Measurements from ENCODE around the gene ZNF765. TPM values are rescaled to one million over a fixed set of nuclear protein-coding genes. Genes with fewer than 3 reads are reported as not detected.

ZNF765 gene
- polyA plus RNA-seq, 1 donor from 2014 or later, result 8.7 TPM

DNA sequence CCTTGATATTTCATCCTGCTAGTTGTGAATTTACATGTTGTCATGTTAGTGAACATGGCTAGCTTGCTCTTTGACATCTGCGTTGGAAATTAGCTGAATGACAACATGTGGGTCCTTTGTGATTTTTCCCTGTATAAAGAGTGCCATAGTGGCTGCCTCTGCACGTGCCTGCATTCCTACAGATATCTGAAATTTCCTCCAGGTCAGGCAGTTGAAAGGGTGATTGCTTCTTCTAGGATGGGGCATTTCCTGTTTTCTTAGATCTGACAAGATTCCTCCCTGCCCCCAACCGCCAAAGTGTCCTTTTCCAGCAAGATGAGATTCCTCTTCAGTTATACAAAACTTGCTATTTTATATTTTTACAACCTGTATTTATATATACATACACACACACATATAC is 20.7 kb upstream of the ZNF765 start:
- Histone ChIP-seq H3K27me3 (ENCODE audit: insufficient read depth, low read depth, low read length) (no peaks in the 10 kb centered on the region), H3K9ac (ENCODE audit: low read length) (no peak overlapping the region), H4K20me1 (ENCODE audit: insufficient read depth) (no peaks in the 10 kb centered on the region), H3F3A (ENCODE audit: insufficient read depth, low read length, poor library complexity, severe bottlenecking) (no peaks in the 10 kb centered on the region), H3K27ac (ENCODE audit: low read length) (no peak overlapping the region), H3K9me2 (ENCODE audit: insufficient read depth, low read length) (no peaks in the 10 kb centered on the region), H2AFZ (ENCODE audit: low read depth, low read length) (no peak overlapping the region), H3K4me2 (ENCODE audit: low read length) (no peak overlapping the region), H3K4me3 (ENCODE audit: low read length) (no peak overlapping the region), H3K9me3 (ENCODE audit: low read length) (no peaks in the 10 kb centered on the region), H3K36me3 (ENCODE audit: insufficient read depth, low read length) (no peaks in the 10 kb centered on the region), H3K79me2 (replicated peaks; ENCODE audit: insufficient read depth, low read length) (no peaks in the 10 kb centered on the region)
- TF ChIP-seq EP300 (conservative IDR thresholded peaks at IDR 0.05; ENCODE audit: poor library complexity, severe bottlenecking) (no peak), MXI1 (conservative IDR thresholded peaks at IDR 0.05; ENCODE audit: poor library complexity, severe bottlenecking) (no peak)

DNA sequence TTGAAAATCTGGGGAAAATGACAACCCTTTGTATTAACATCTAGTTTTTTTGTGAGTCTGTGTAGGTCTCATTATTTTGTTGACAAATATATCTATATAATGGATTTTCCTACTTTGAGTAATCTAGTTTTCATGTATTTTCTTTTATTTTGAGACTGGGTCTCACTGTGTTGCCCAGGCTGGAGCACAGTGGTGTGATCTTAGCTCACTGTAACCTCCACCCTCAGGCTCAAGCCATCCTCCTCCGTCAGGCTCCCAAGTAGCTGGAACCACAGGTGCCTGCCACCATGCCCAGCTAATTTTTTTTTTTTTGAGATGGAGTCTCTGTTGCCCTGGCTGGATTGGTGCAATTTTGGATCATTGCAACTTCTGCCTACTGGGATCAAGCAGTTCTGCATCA is 20.2 kb upstream of the ZNF765 start:
- H3K79me2 ChIP-seq (replicated peaks; ENCODE audit: insufficient read depth, low read length), result no peaks in the 10 kb centered on the region
- no peak overlapping the region for H2AFZ ChIP-seq (ENCODE audit: low read depth, low read length)
- H3F3A ChIP-seq (ENCODE audit: insufficient read depth, low read length, poor library complexity, severe bottlenecking), result no peaks in the 10 kb centered on the region
- H3K9me2 ChIP-seq (ENCODE audit: insufficient read depth, low read length), result no peaks in the 10 kb centered on the region
- H4K20me1 ChIP-seq (ENCODE audit: insufficient read depth), result no peaks in the 10 kb centered on the region
- H3K4me2 ChIP-seq (ENCODE audit: low read length), result no peak overlapping the region
- no peak overlapping the region for H3K27ac ChIP-seq (ENCODE audit: low read length)
- no peak overlapping the region for H3K9ac ChIP-seq (ENCODE audit: low read length)
- TF ChIP-seq, protein P1, sequence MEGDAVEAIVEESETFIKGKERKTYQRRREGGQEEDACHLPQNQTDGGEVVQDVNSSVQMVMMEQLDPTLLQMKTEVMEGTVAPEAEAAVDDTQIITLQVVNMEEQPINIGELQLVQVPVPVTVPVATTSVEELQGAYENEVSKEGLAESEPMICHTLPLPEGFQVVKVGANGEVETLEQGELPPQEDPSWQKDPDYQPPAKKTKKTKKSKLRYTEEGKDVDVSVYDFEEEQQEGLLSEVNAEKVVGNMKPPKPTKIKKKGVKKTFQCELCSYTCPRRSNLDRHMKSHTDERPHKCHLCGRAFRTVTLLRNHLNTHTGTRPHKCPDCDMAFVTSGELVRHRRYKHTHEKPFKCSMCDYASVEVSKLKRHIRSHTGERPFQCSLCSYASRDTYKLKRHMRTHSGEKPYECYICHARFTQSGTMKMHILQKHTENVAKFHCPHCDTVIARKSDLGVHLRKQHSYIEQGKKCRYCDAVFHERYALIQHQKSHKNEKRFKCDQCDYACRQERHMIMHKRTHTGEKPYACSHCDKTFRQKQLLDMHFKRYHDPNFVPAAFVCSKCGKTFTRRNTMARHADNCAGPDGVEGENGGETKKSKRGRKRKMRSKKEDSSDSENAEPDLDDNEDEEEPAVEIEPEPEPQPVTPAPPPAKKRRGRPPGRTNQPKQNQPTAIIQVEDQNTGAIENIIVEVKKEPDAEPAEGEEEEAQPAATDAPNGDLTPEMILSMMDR (IDR thresholded peaks at IDR 0.05; ENCODE audit: poor library complexity, severe bottlenecking), result no peak
- TF ChIP-seq, protein P2, sequence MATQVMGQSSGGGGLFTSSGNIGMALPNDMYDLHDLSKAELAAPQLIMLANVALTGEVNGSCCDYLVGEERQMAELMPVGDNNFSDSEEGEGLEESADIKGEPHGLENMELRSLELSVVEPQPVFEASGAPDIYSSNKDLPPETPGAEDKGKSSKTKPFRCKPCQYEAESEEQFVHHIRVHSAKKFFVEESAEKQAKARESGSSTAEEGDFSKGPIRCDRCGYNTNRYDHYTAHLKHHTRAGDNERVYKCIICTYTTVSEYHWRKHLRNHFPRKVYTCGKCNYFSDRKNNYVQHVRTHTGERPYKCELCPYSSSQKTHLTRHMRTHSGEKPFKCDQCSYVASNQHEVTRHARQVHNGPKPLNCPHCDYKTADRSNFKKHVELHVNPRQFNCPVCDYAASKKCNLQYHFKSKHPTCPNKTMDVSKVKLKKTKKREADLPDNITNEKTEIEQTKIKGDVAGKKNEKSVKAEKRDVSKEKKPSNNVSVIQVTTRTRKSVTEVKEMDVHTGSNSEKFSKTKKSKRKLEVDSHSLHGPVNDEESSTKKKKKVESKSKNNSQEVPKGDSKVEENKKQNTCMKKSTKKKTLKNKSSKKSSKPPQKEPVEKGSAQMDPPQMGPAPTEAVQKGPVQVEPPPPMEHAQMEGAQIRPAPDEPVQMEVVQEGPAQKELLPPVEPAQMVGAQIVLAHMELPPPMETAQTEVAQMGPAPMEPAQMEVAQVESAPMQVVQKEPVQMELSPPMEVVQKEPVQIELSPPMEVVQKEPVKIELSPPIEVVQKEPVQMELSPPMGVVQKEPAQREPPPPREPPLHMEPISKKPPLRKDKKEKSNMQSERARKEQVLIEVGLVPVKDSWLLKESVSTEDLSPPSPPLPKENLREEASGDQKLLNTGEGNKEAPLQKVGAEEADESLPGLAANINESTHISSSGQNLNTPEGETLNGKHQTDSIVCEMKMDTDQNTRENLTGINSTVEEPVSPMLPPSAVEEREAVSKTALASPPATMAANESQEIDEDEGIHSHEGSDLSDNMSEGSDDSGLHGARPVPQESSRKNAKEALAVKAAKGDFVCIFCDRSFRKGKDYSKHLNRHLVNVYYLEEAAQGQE (IDR thresholded peaks at IDR 0.05; ENCODE audit: borderline replicate concordance), result no peak
- no peak for TF ChIP-seq EZH2 (IDR thresholded peaks at IDR 0.05; ENCODE audit: borderline replicate concordance, insufficient read depth, low read length, poor library complexity, severe bottlenecking)
- TF ChIP-seq MXI1 (conservative IDR thresholded peaks at IDR 0.05; ENCODE audit: poor library complexity, severe bottlenecking), result no peak
- no peak for TF ChIP-seq SMC3 (conservative IDR thresholded peaks at IDR 0.05; ENCODE audit: poor library complexity)
- no peak for TF ChIP-seq EP300 (conservative IDR thresholded peaks at IDR 0.05; ENCODE audit: poor library complexity, severe bottlenecking)
- TF ChIP-seq TAF1 (IDR thresholded peaks at IDR 0.05; ENCODE audit: low read depth), result no peak
- TF ChIP-seq POLR2AphosphoS5 (IDR thresholded peaks at IDR 0.05), result no peak
- no peak for TF ChIP-seq RAD21 (conservative IDR thresholded peaks at IDR 0.05)
- H3K9me3 ChIP-seq (ENCODE audit: low read length), result no peaks in the 10 kb centered on the region
- H3K4me3 ChIP-seq (ENCODE audit: low read length), result no peak overlapping the region
- no peaks in the 10 kb centered on the region for H3K36me3 ChIP-seq (ENCODE audit: insufficient read depth, low read length)
- no peaks in the 10 kb centered on the region for H3K27me3 ChIP-seq (ENCODE audit: insufficient read depth, low read depth, low read length)

DNA sequence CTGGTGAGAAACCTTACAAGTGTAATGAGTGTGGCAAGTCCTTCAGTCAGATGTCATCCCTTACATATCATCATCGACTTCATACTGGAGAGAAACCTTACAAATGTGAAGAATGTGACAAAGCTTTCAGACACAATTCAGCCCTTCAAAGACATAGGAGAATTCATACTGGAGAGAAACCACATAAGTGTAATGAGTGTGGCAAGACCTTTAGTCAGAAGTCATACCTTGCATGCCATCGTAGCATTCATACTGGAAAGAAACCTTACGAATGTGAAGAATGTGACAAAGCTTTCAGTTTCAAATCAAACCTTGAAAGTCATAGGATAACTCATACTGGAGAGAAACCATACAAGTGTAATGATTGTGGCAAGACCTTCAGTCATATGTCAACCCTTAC is 13.6 kb upstream of the ZNF765 start:
- Histone ChIP-seq H3K9ac (ENCODE audit: low read length) (no peak overlapping the region), H3K27me3 (ENCODE audit: insufficient read depth, low read depth, low read length) (no peaks in the 10 kb centered on the region), H3K9me2 (ENCODE audit: insufficient read depth, low read length) (no peaks in the 10 kb centered on the region), H3K36me3 (ENCODE audit: insufficient read depth, low read length) (no peaks in the 10 kb centered on the region), H3K27ac (ENCODE audit: low read length) (no peak overlapping the region), H3K4me3 (ENCODE audit: low read length) (no peak overlapping the region), H3K79me2 (replicated peaks; ENCODE audit: insufficient read depth, low read length) (no peaks in the 10 kb centered on the region), H3F3A (ENCODE audit: insufficient read depth, low read length, poor library complexity, severe bottlenecking) (no peaks in the 10 kb centered on the region), H4K20me1 (ENCODE audit: insufficient read depth) (no peaks in the 10 kb centered on the region), H2AFZ (ENCODE audit: low read depth, low read length) (no peak overlapping the region), H3K9me3 (ENCODE audit: low read length) (no peaks in the 10 kb centered on the region), H3K4me2 (ENCODE audit: low read length) (no peak overlapping the region)
- no peak for TF ChIP-seq SMC3 (conservative IDR thresholded peaks at IDR 0.05; ENCODE audit: poor library complexity)
- no peak for TF ChIP-seq POLR2AphosphoS5 (IDR thresholded peaks at IDR 0.05)
- TF ChIP-seq, protein P2 (IDR thresholded peaks at IDR 0.05; ENCODE audit: borderline replicate concordance), result no peak
- no peak for TF ChIP-seq MXI1 (conservative IDR thresholded peaks at IDR 0.05; ENCODE audit: poor library complexity, severe bottlenecking)
- no peak for TF ChIP-seq TAF1 (IDR thresholded peaks at IDR 0.05; ENCODE audit: low read depth)
- no peak for TF ChIP-seq EP300 (conservative IDR thresholded peaks at IDR 0.05; ENCODE audit: poor library complexity, severe bottlenecking)
- no peak for TF ChIP-seq EZH2 (IDR thresholded peaks at IDR 0.05; ENCODE audit: borderline replicate concordance, insufficient read depth, low read length, poor library complexity, severe bottlenecking)
- TF ChIP-seq, protein P1 (IDR thresholded peaks at IDR 0.05; ENCODE audit: poor library complexity, severe bottlenecking), result no peak
- no peak for TF ChIP-seq RAD21 (conservative IDR thresholded peaks at IDR 0.05)

Data from neural cell (in vitro differentiated cells).